Stimulated activated CD4-positive, alpha-beta T cell treated with anti-CD3 and anti-CD28 coated beads, Interleukin-12 subunit alpha, Interleukin-12 subunit beta, amount 100 ng/mL, for 24 hours (primary cell): ENCODE measurements around the gene BCKDK.
"Not testable (repeated sequence)": the region's sequence is repeated elsewhere in the genome, so short reads cannot be mapped to it uniquely, and the experiment has no call there.

Source experiments
- DNase-seq, 2 experiments: peaks; one replicate each; pipeline ENCODE4 v3.0.0-alpha.2; 2020; ENCODE audit warnings: low read depth in 2 of 2

BCKDK gene

GRCh38 chr16:31141489-31142108 is 33.4 kb downstream of the BCKDK start:
- DNase-seq, result no peak

GRCh38 chr16:31142109-31143010 is 34.2 kb downstream of the BCKDK start:
- DNase-seq, result peak; percentile 96 to 98

- DNase-seq, result no peak
These were observed 35.0 kb downstream of the BCKDK start for GRCh38 chr16:31143011-31143693.

- no peak for DNase-seq
These were observed 35.5 kb downstream of the BCKDK start for GRCh38 chr16:31143694-31144148.

DNA sequence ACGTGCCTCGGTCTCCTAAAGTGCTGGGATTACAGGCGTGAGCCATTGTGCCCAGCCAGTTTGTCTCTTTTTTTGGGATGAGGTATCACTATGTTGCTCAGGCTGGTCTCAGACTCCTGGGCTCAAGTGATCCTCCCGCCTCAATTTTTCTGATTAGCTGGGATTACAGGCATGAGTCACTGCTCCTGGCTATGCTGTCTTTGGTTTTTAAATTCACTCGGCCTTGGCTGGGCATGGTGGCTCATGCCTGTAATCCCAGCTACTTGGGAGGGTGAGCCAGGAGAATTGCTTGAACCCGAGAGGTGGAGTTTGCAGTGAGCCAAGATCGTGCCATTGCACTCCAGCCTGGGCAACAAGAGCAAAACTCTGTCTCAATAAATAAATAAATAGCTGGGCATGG is 36.2 kb downstream of the BCKDK start:
- not testable (repeated sequence) for DNase-seq

DNA sequence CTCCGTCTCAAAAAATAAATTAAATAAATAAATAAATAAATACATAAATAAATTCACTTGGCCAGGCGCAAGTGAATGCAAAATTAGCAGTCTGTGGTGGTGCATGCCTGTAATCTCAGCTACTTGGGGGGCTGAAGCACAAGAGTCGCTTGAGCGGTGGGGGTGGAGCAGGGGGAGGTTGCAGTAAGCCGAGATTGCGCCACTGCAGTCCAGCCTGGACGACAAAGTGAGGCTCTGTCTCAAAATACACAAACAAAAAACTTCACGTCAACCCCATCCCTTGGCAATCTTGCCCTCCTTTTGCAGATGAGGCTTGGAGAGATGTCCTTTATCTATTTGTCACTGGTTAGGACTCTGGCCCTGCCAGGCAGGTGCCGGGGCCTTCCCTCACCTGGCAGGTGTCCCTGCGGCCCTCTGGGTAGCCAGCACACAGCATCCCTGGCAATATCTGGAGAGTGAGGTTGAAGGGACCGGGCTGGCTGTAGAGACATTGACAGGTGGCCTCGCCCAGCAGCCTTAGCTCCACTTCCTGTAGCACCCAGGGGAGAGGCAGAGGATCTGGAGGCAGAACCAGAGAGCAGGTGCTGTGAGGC is 37.3 kb downstream of the BCKDK start:
- no peak for DNase-seq

GRCh38 chr16:31147574-31147973 is 39.4 kb downstream of the BCKDK start:
- DNase-seq, result no peak

- DNase-seq, result no peak
These were observed 40.1 kb downstream of the BCKDK start for GRCh38 chr16:31148281-31148728.

DNA sequence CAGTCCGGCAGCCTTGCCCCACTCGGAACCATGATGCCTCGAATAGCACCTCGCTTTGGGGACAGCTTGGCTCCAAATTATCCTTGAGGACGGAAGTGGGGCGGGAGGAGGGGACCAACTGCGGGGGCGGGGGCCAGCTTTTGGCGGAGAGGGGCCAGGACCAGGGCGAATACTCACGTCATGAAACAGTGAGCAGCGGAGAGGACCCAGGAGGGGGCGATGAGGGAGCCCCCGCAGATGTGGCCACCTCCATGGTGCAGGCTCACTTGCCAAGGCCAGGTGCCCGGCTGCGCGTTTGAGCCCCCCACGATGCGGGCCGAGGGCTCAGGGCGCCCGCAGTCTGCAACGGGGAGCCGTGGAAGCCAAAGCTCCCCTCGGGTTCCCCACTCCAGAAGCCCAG is 40.7 kb downstream of the BCKDK start:
- DNase-seq, result no peak

DNA sequence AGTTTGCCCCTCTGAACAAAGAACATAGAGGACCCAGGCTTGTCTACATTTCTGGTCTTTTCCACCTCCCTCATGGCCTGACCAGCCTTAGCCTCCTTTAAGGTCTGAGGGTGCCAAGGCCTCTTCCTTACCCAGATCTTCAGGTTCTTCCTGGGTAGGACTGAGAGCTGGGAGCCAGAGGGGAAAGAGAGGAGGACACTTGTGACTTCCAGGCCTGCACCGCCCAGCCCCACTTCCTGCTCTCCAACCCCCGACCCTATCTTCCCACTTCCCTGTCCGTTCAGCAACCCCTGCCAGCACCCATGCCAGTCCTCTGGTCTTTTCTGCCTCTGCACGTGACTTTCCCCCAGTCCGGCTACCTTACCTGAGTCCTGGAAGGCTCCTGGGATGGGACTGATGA is 41.1 kb downstream of the BCKDK start:
- no peak for DNase-seq

- no peak for DNase-seq
These were observed 42.0 kb downstream of the BCKDK start, which contains the start of gene PRSS36 for GRCh38 chr16:31149894-31150890. TSS of gene PRSS36 (minus strand) at chr16:31150066. CDS start at chr16:31150035, 31 bp downstream.

- not testable (repeated sequence) for DNase-seq
These were observed 42.8 kb downstream of the BCKDK start for GRCh38 chr16:31150976-31151375.

- DNase-seq, result no peak
These were observed 49.0 kb downstream of the BCKDK start for GRCh38 chr16:31157136-31157535.
